ENCODE data around the gene TPRX2. TPM values are rescaled to one million over a fixed set of nuclear protein-coding genes. Genes with fewer than 3 reads are reported as not detected.

Gene TPRX2
- total RNA-seq, 4 donors from 2014 or later, result not detected

DNA sequence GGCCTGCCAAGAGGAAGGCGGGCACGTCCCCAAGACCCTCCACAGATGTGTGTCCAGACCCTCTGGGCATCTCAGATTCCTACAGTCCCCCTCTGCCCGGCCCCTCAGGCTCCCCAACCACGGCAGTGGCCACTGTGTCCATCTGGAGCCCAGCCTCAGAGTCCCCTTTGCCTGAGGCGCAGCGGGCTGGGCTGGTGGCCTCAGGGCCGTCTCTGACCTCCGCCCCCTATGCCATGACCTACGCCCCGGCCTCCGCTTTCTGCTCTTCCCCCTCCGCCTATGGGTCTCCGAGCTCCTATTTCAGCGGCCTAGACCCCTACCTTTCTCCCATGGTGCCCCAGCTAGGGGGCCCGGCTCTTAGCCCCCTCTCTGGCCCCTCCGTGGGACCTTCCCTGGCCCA lies 19.6 kb upstream of the TPRX2 start:
- no peak overlapping the region for H3K4me3 ChIP-seq
- DNase-seq, result no peak
- TF ChIP-seq, protein P1, sequence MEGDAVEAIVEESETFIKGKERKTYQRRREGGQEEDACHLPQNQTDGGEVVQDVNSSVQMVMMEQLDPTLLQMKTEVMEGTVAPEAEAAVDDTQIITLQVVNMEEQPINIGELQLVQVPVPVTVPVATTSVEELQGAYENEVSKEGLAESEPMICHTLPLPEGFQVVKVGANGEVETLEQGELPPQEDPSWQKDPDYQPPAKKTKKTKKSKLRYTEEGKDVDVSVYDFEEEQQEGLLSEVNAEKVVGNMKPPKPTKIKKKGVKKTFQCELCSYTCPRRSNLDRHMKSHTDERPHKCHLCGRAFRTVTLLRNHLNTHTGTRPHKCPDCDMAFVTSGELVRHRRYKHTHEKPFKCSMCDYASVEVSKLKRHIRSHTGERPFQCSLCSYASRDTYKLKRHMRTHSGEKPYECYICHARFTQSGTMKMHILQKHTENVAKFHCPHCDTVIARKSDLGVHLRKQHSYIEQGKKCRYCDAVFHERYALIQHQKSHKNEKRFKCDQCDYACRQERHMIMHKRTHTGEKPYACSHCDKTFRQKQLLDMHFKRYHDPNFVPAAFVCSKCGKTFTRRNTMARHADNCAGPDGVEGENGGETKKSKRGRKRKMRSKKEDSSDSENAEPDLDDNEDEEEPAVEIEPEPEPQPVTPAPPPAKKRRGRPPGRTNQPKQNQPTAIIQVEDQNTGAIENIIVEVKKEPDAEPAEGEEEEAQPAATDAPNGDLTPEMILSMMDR (IDR thresholded peaks at IDR 0.05), result no peak
- TF ChIP-seq POLR2A (IDR thresholded peaks at IDR 0.05), result no peak

DNA sequence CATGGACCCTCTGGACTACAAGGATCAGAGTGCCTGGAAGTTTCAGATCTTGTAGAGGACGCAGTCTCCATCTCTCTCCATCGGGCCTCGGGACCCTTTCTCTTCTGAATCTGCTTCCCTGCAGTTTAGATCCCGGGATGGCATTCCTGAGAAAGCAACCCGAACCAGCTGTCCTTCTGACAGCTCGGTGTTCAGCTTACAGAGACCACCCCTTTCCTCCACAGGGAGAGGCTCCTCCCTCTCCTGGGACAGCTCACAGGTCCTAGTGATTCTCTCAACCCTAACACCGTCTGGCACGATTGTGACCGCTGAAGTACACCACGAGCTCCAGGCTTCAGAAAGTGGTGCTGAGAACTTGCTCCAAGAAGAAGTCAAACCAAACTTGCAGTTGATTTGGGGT lies 19.1 kb upstream of the TPRX2 start:
- Histone ChIP-seq H3K4me1 (no peaks in the 10 kb centered on the region), H3K36me3 (no peaks in the 10 kb centered on the region), H3K27ac (no peak overlapping the region), H3K9me3 (no peaks in the 10 kb centered on the region), H3K4me3 (no peak overlapping the region), H3K27me3 (no peaks in the 10 kb centered on the region)
- no peak for TF ChIP-seq POLR2A (IDR thresholded peaks at IDR 0.05)
- TF ChIP-seq, protein P1 (IDR thresholded peaks at IDR 0.05), result no peak
- intact Hi-C loops (cut with DNase I; ENCODE audit: low total_unique reads), result no loop called here
- DNase-seq, result no peak

More for the DNA sequence above, 19.6 kb upstream of the TPRX2 start:
- intact Hi-C loops (cut with DNase I; ENCODE audit: low total_unique reads), result no loop called here
- H3K9me3 ChIP-seq, result no peaks in the 10 kb centered on the region
- H3K4me1 ChIP-seq, result no peaks in the 10 kb centered on the region
- H3K27ac ChIP-seq, result no peak overlapping the region
- no peaks in the 10 kb centered on the region for H3K27me3 ChIP-seq
- H3K36me3 ChIP-seq, result no peaks in the 10 kb centered on the region

DNA sequence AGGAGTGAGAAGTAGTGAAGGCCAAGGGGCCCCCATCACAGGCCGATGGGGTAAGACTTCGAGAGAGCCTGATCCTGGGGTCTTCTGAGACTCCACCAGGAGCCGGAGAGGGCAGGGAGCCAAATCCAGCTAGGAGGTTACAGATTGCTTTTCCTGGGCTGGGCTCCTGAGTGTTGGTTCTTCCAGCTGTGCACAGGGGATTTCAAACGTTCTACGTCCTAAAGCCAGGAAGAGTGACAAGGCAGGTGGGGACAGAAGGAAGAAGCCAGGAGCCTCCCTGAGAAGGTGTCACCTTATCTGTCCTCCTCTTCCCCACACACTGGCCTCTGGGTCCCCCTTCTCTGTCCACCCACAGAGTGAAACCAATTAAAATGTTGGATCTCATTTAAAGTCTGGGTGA lies 16.1 kb upstream of the TPRX2 start:
- no peak for TF ChIP-seq POLR2A (IDR thresholded peaks at IDR 0.05)
- TF ChIP-seq, protein P1 (IDR thresholded peaks at IDR 0.05), result no peak
- H3K36me3 ChIP-seq, result no peaks in the 10 kb centered on the region
- peaks cover 0 to 5% of the 10 kb centered on the region in 2 donors for H3K27me3 ChIP-seq
- H3K27ac ChIP-seq, result no peak overlapping the region
- no peak overlapping the region for H3K4me3 ChIP-seq
- no peaks in the 10 kb centered on the region for H3K4me1 ChIP-seq
- intact Hi-C loops (cut with DNase I; ENCODE audit: low total_unique reads), result no loop called here
- H3K9me3 ChIP-seq, result no peaks in the 10 kb centered on the region
- DNase-seq, result no peak

DNA sequence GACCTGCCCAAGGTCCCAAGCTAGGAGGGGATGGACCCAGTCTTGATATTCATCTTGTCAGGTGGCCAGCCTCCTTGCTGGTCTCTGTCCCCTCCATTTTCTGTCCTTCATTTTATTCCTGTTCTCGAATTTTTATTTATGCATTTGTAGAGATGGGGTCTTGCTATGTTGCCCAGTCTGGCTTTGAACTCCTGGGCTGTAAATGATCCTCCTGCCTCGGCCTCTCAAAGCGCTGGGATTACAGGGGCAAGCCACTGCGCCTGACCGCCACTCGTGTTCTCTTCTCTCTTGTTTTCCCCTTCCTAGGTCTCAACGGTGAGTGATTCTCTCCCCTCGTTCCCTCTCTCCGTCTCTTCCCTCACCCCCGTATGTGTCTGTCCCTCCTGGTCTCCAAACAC lies 10.6 kb upstream of the TPRX2 start:
- H3K4me3 ChIP-seq, result no peak overlapping the region
- no peak overlapping the region for H3K27ac ChIP-seq
- DNase-seq, result no peak
- no peak for TF ChIP-seq POLR2A (IDR thresholded peaks at IDR 0.05)
- TF ChIP-seq, protein P1 (IDR thresholded peaks at IDR 0.05), result no peak
- intact Hi-C loops (cut with DNase I; ENCODE audit: low total_unique reads), result no loop called here
- no peaks in the 10 kb centered on the region for H3K9me3 ChIP-seq
- H3K4me1 ChIP-seq, result no peaks in the 10 kb centered on the region
- H3K27me3 ChIP-seq, result peaks cover 0 to 16% of the 10 kb centered on the region in 2 donors
- no peaks in the 10 kb centered on the region for H3K36me3 ChIP-seq

DNA sequence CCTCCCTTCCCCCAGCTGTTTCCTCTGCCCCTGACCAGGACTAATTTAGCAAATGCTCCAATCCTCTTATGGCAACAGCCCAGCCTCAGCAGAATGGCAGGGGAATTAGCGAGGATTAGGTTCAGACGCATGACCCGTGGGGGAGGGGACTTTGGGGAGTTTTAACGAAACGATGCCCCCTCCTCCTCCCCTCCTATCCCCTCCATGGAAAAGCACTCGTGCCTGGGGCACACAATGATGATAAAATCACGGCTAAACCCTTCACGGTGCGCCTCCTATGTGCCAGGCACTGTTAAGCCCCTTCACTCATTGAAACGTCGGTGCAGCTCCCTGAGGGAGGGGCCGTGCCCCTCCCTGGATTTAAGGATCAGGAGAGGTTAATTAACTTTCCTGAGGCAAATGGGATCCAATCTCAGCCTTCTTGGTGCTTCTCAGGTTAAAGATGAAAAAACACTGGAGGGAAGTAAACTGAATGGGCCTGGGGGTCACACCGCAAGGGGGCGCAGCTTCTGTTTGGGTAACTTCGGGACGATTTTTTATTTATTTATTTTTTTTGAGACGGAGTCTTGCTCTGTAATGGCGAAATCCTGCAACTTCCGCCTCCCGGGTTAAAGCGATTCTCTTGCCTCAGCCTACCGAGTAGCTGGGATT lies 10.1 kb upstream of the TPRX2 start:
- H3K9me3 ChIP-seq, result no peaks in the 10 kb centered on the region

More for the DNA sequence above, 10.1 kb upstream of the TPRX2 start:
- no peak overlapping the region for H3K4me3 ChIP-seq
- H3K27ac ChIP-seq, result no peak overlapping the region
- intact Hi-C loops (cut with DNase I; ENCODE audit: low total_unique reads), result no loop called here
- DNase-seq, result no peak
- H3K36me3 ChIP-seq, result no peaks in the 10 kb centered on the region
- no peaks in the 10 kb centered on the region for H3K4me1 ChIP-seq
- H3K27me3 ChIP-seq, result peaks cover 0 to 16% of the 10 kb centered on the region in 2 donors
- no peak for TF ChIP-seq POLR2A (IDR thresholded peaks at IDR 0.05)
- TF ChIP-seq, protein P1 (IDR thresholded peaks at IDR 0.05), result peak in 1 of 4 experiments; percentile 2

Data from uterus (tissue), 4 donors.